Immature natural killer cell (primary cell): ENCODE measurements around the gene CTPS2. TPM values are rescaled to one million over a fixed set of nuclear protein-coding genes. Genes with fewer than 3 reads are reported as not detected.
"Not testable (repeated sequence)": the region's sequence is repeated elsewhere in the genome, so short reads cannot be mapped to it uniquely, and the experiment has no call there.

Experiments used
- DNase-seq, 3 donors: peaks; one replicate each; pipeline ENCODE4 v3.0.0; 2022; ENCODE audit warnings: mixed read lengths in 1 of 3
- H3K27ac Mint-ChIP-seq, 6 donors: one replicate each; pipeline ENCODE4 v1.8.0; 2020; ENCODE audit warnings: mixed read lengths in 6 of 6, mild to moderate bottlenecking in 5 of 6, inconsistent platforms in 4 of 6, moderate library complexity in 3 of 6
- H3K27me3 Mint-ChIP-seq, 3 donors: one replicate each; pipeline ENCODE4 v1.8.0; 2020 to 2021; ENCODE audit warnings: low read depth in 3 of 3, mild to moderate bottlenecking in 3 of 3, mixed read lengths in 3 of 3, moderate library complexity in 3 of 3, inconsistent platforms in 1 of 3
- H3K36me3 Mint-ChIP-seq, 3 donors: one replicate each; pipeline ENCODE4 v1.8.0; 2020; ENCODE audit warnings: mixed read lengths in 3 of 3, inconsistent platforms in 2 of 3, mild to moderate bottlenecking in 2 of 3
- H3K4me1 Mint-ChIP-seq, 2 donors: one replicate each; pipeline ENCODE4 v1.8.0; 2020; ENCODE audit warnings: inconsistent platforms in 2 of 2, mild to moderate bottlenecking in 2 of 2, mixed read lengths in 2 of 2, moderate library complexity in 1 of 2
- H3K4me3 Mint-ChIP-seq, 5 donors: one replicate each; pipeline ENCODE4 v1.8.0; 2020; ENCODE audit warnings: mild to moderate bottlenecking in 5 of 5, mixed read lengths in 5 of 5, inconsistent platforms in 3 of 5, moderate library complexity in 3 of 5
- H3K9me3 Mint-ChIP-seq, 6 donors: one replicate each; pipeline ENCODE4 v1.8.0; 2020; ENCODE audit warnings: mild to moderate bottlenecking in 6 of 6, mixed read lengths in 6 of 6, inconsistent platforms in 4 of 6, moderate library complexity in 3 of 6
- polyA plus RNA-seq, 3 donors: library from polyadenylated mRNA; unstranded; fragments of 300-500 nt; fragmentation: Illumina TruSeq; gene quantifications; one replicate each; pipeline ENCODE4 v1.2.3, GENCODE V29; 2021

The CTPS2 gene
- 1 to 10 TPM; 1.1 to 5.7 (median 4.5) TPM for polyA plus RNA-seq

GRCh38 chrX:16712548-16713155 is at the start of gene CTPS2:
Gene CTPS2, minus strand, starts transcription at chrX:16712669. Its CDS starts 9,767 bp downstream, at chrX:16702902.
- peak; percentile 38 to 48 (median 39) for DNase-seq
- Mint-ChIP-seq H3K4me1 (peaks cover 9 to 15% of the 10 kb centered on the region in 2 donors), H3K9me3 (peaks cover 0 to 1% (median 0%) of the 10 kb centered on the region in 6 donors), H3K27me3 (peaks cover 3 to 18% (median 18%) of the 10 kb centered on the region in 3 donors), H3K36me3 (no peaks in the 10 kb centered on the region), H3K4me3 (peak within 1 kb of the TSS; percentile 85 to 90 (median 86)), H3K27ac (peak within 1 kb of the TSS; percentile 68 to 89 (median 87))

GRCh38 chrX:16761500-16761899 is 49.0 kb upstream of the CTPS2 start:
- not testable (repeated sequence) for H3K27ac Mint-ChIP-seq, H3K27me3 Mint-ChIP-seq

GRCh38 chrX:16756724-16757123 is 44.3 kb upstream of the CTPS2 start:
- peaks cover 0 to 7% (median 3%) of the 10 kb centered on the region in 3 donors for H3K27me3 Mint-ChIP-seq
- H3K27ac Mint-ChIP-seq = no peak overlapping the region
- peaks cover 9 to 56% (median 41%) of the 10 kb centered on the region in 3 donors for H3K36me3 Mint-ChIP-seq
- DNase-seq = no peak
- no peaks in the 10 kb centered on the region for H3K9me3 Mint-ChIP-seq
- no peaks in the 10 kb centered on the region for H3K4me1 Mint-ChIP-seq
- H3K4me3 Mint-ChIP-seq = no peak overlapping the region

More at GRCh38 chrX:16761500-16761899, 49.0 kb upstream of the CTPS2 start:
- H3K9me3 Mint-ChIP-seq, H3K4me1 Mint-ChIP-seq, DNase-seq, H3K4me3 Mint-ChIP-seq: not testable (repeated sequence)
- peaks cover 7 to 25% (median 19%) of the 10 kb centered on the region in 3 donors for H3K36me3 Mint-ChIP-seq

GRCh38 chrX:16754019-16754418 is 41.5 kb upstream of the CTPS2 start:
- no peaks in the 10 kb centered on the region for H3K9me3 Mint-ChIP-seq
- H3K27ac Mint-ChIP-seq = peak overlapping the region in 1 of 6 donors; percentile 71
- H3K27me3 Mint-ChIP-seq = peaks cover 0 to 4% (median 3%) of the 10 kb centered on the region in 3 donors
- H3K4me1 Mint-ChIP-seq = no peaks in the 10 kb centered on the region
- no peak overlapping the region for H3K4me3 Mint-ChIP-seq
- no peak for DNase-seq
- H3K36me3 Mint-ChIP-seq = peaks cover 9 to 48% (median 35%) of the 10 kb centered on the region in 3 donors

GRCh38 chrX:16750136-16750535 is 37.7 kb upstream of the CTPS2 start:
- Mint-ChIP-seq H3K36me3 (peaks cover 6 to 42% (median 28%) of the 10 kb centered on the region in 3 donors), H3K4me3 (no peak overlapping the region), H3K4me1 (no peaks in the 10 kb centered on the region), H3K9me3 (no peaks in the 10 kb centered on the region), H3K27ac (peak overlapping the region in 1 of 6 donors; percentile 30), H3K27me3 (peaks cover 2 to 5% (median 3%) of the 10 kb centered on the region in 3 donors)
- no peak for DNase-seq

- H3K36me3 Mint-ChIP-seq = peaks cover 8 to 42% (median 26%) of the 10 kb centered on the region in 3 donors
- no peaks in the 10 kb centered on the region for H3K9me3 Mint-ChIP-seq
- no peak for DNase-seq
Observed at GRCh38 chrX:16748425-16748824, 36.0 kb upstream of the CTPS2 start.

GRCh38 chrX:16745659-16746058 is 33.2 kb upstream of the CTPS2 start:
- peak overlapping the region in 1 of 6 donors; percentile 7 for H3K27ac Mint-ChIP-seq
- DNase-seq = no peak
- no peak overlapping the region for H3K4me3 Mint-ChIP-seq
- H3K4me1 Mint-ChIP-seq = no peaks in the 10 kb centered on the region
- no peaks in the 10 kb centered on the region for H3K9me3 Mint-ChIP-seq
- peaks cover 2 to 6% (median 3%) of the 10 kb centered on the region in 3 donors for H3K27me3 Mint-ChIP-seq
- peaks cover 8 to 49% (median 26%) of the 10 kb centered on the region in 3 donors for H3K36me3 Mint-ChIP-seq

More at GRCh38 chrX:16748425-16748824, 36.0 kb upstream of the CTPS2 start:
- H3K27ac Mint-ChIP-seq = no peak overlapping the region
- no peaks in the 10 kb centered on the region for H3K4me1 Mint-ChIP-seq
- H3K4me3 Mint-ChIP-seq = no peak overlapping the region
- H3K27me3 Mint-ChIP-seq = peaks cover 3 to 6% (median 5%) of the 10 kb centered on the region in 3 donors

- Mint-ChIP-seq H3K27me3 (peaks cover 2 to 6% (median 3%) of the 10 kb centered on the region in 3 donors), H3K4me3 (no peak overlapping the region), H3K36me3 (peaks cover 8 to 47% (median 26%) of the 10 kb centered on the region in 3 donors)
Observed at GRCh38 chrX:16745102-16745501, 32.6 kb upstream of the CTPS2 start.

GRCh38 chrX:16743604-16744325 is 31.3 kb upstream of the CTPS2 start:
- Mint-ChIP-seq H3K27ac (peak overlapping the region in 1 of 6 donors; percentile 59), H3K4me3 (no peak overlapping the region), H3K36me3 (peaks cover 8 to 53% (median 26%) of the 10 kb centered on the region in 3 donors), H3K27me3 (peaks cover 2 to 6% (median 3%) of the 10 kb centered on the region in 3 donors), H3K9me3 (no peaks in the 10 kb centered on the region), H3K4me1 (no peaks in the 10 kb centered on the region)
- no peak for DNase-seq

More at GRCh38 chrX:16745102-16745501, 32.6 kb upstream of the CTPS2 start:
- Mint-ChIP-seq H3K9me3 (no peaks in the 10 kb centered on the region), H3K27ac (peak overlapping the region in 1 of 6 donors; percentile 30), H3K4me1 (no peaks in the 10 kb centered on the region)
- no peak for DNase-seq

- peak overlapping the region in 1 of 6 donors; percentile 67 for H3K27ac Mint-ChIP-seq
- DNase-seq = no peak
Observed at GRCh38 chrX:16739574-16739973, 27.1 kb upstream of the CTPS2 start.

GRCh38 chrX:16737024-16737423 is 24.6 kb upstream of the CTPS2 start:
- Mint-ChIP-seq H3K9me3 (peaks cover 0 to 2% (median 0%) of the 10 kb centered on the region in 6 donors), H3K4me1 (peaks cover 0 to 3% of the 10 kb centered on the region in 2 donors), H3K36me3 (peaks cover 3 to 42% (median 30%) of the 10 kb centered on the region in 3 donors), H3K27me3 (peaks cover 0 to 4% (median 2%) of the 10 kb centered on the region in 3 donors), H3K27ac (no peak overlapping the region), H3K4me3 (no peak overlapping the region)
- DNase-seq = no peak

More at GRCh38 chrX:16739574-16739973, 27.1 kb upstream of the CTPS2 start:
- Mint-ChIP-seq H3K36me3 (peaks cover 7 to 59% (median 40%) of the 10 kb centered on the region in 3 donors), H3K4me1 (no peaks in the 10 kb centered on the region), H3K4me3 (no peak overlapping the region), H3K27me3 (peaks cover under 1 to 7% (median 3%) of the 10 kb centered on the region in 3 donors), H3K9me3 (no peaks in the 10 kb centered on the region)

- Mint-ChIP-seq H3K4me1 (peaks cover 0 to 4% of the 10 kb centered on the region in 2 donors), H3K27me3 (peaks cover 0 to 2% (median 2%) of the 10 kb centered on the region in 3 donors), H3K36me3 (peaks cover 3 to 21% (median 17%) of the 10 kb centered on the region in 3 donors), H3K4me3 (peak overlapping the region in 1 of 5 donors; percentile 27), H3K9me3 (peaks cover 0 to 2% (median 0%) of the 10 kb centered on the region in 6 donors), H3K27ac (no peak overlapping the region)
- no peak for DNase-seq
Observed at GRCh38 chrX:16733013-16733412, 20.5 kb upstream of the CTPS2 start.

GRCh38 chrX:16730450-16730849 is 18.0 kb upstream of the CTPS2 start:
- H3K4me3 Mint-ChIP-seq = no peak overlapping the region
- H3K9me3 Mint-ChIP-seq = peaks cover 0 to 2% (median 0%) of the 10 kb centered on the region in 6 donors
- no peak for DNase-seq
- H3K4me1 Mint-ChIP-seq = peaks cover 5 to 11% of the 10 kb centered on the region in 2 donors
- no peak overlapping the region for H3K27ac Mint-ChIP-seq
- peaks cover 0 to 7% (median 0%) of the 10 kb centered on the region in 3 donors for H3K36me3 Mint-ChIP-seq
- peaks cover 0 to 2% (median 1%) of the 10 kb centered on the region in 3 donors for H3K27me3 Mint-ChIP-seq

GRCh38 chrX:16727637-16728036 is 15.2 kb upstream of the CTPS2 start:
- Mint-ChIP-seq H3K36me3 (peaks cover 0 to 3% (median 0%) of the 10 kb centered on the region in 3 donors), H3K27ac (no peak overlapping the region), H3K4me3 (no peak overlapping the region), H3K4me1 (peaks cover 12 to 31% of the 10 kb centered on the region in 2 donors), H3K27me3 (peaks cover 0 to 1% (median 0%) of the 10 kb centered on the region in 3 donors), H3K9me3 (no peaks in the 10 kb centered on the region)
- no peak for DNase-seq
